Mucosa of descending colon (tissue), 3 donors: ENCODE results near the gene DNAJC16. TPM values are rescaled to one million over a fixed set of nuclear protein-coding genes. Genes with fewer than 3 reads are reported as not detected.
A peak's percentile ranks its signal among the peaks of the same experiment; 100 is the strongest.

Source experiments
- ATAC-seq: fragments of 200-7000 bp; cut with Tn5 transposase; one replicate; pipeline ENCODE4 v1.9.1; 2020; ENCODE audit warnings: mild to moderate bottlenecking, moderate library complexity
- DNase-seq, 3 donors: peaks; one replicate each; pipeline ENCODE4 v3.0.0-alpha.2; 2020
- H3K36me3 ChIP-seq: fragments of 200-600 bp; one replicate; pipeline ENCODE4 v1.8.0; 2021; ENCODE audit warnings: low read depth, mild to moderate bottlenecking
- H3K4me1 ChIP-seq: fragments of 200-600 bp; one replicate; pipeline ENCODE4 v1.8.0; 2021; ENCODE audit warnings: low read depth, mild to moderate bottlenecking
- H3K4me3 ChIP-seq: fragments of 200-600 bp; one replicate; pipeline ENCODE4 v1.8.0; 2021; ENCODE audit warnings: mild to moderate bottlenecking
- H3K9me3 ChIP-seq: fragments of 200-600 bp; one replicate; pipeline ENCODE4 v1.8.0; 2021; ENCODE audit warnings: mild to moderate bottlenecking
- intact Hi-C, 2 donors: fragments of 100-400 bp; cut with DNase I in 1 of 2; cut with micrococcal nuclease in 1 of 2; formaldehyde crosslinking; loops; one replicate each; pipeline versions ENCODE4 v1.11.0 to v1.11.1; 2022; cut with DNase I, micrococcal nuclease
- total RNA-seq, 3 donors: library from RNA; stranded (reverse); fragmentation: NEBNext Ultra II Directional in 2 of 3; extraction: Animal tissue kit (Norgen Biotek cat#: 25700) in 2 of 3; gene quantifications; one replicate each; pipeline versions ENCODE4 v1.2.1 to v1.2.4, GENCODE V29; 2021 to 2023
- TF ChIP-seq, protein P1 (sequence below): fragments of 200-600 bp; IDR thresholded peaks from one replicate; pipeline ENCODE4 v1.8.0; 2022; ENCODE audit warnings: antibody characterized with exemption, mild to moderate bottlenecking
- donor health status: DM: no; HTN: no; CAD: no; lungs with moderate emphysema.
- donor health status: DM: no; HTN: no; CAD: no.
- donor health status: DM: no; HTN: yes; CAD: no.

DNAJC16 gene
- total RNA-seq, 3 donors from 2014 or later = 23.7 to 27.7 (median 23.8) TPM

DNA sequence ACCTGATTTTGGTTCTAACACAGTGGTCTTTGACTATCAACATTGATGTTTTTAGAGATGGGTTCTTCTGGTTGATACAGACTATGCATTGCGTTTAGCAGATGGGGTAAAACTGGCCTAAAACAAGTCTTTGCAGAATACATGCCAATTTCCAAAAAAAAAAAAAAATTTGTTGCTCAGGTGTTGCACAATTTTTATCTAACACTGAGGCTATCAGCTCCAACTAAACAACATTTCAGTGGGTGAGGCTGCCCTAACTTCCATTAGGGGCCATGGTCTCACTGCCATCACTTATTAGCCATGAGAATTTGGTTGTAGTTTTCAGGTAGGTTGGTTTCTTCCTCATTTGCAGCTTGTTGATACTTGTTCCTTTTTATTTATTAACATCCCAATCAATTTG lies 44.2 kb downstream of the DNAJC16 start:
- intact Hi-C loops = no loop called here
- Histone ChIP-seq H3K9me3 (no peaks in the 10 kb centered on the region), H3K4me3 (no peak overlapping the region), H3K4me1 (no peaks in the 10 kb centered on the region), H3K36me3 (no peaks in the 10 kb centered on the region)
- no peak for ATAC-seq
- TF ChIP-seq, protein P1, sequence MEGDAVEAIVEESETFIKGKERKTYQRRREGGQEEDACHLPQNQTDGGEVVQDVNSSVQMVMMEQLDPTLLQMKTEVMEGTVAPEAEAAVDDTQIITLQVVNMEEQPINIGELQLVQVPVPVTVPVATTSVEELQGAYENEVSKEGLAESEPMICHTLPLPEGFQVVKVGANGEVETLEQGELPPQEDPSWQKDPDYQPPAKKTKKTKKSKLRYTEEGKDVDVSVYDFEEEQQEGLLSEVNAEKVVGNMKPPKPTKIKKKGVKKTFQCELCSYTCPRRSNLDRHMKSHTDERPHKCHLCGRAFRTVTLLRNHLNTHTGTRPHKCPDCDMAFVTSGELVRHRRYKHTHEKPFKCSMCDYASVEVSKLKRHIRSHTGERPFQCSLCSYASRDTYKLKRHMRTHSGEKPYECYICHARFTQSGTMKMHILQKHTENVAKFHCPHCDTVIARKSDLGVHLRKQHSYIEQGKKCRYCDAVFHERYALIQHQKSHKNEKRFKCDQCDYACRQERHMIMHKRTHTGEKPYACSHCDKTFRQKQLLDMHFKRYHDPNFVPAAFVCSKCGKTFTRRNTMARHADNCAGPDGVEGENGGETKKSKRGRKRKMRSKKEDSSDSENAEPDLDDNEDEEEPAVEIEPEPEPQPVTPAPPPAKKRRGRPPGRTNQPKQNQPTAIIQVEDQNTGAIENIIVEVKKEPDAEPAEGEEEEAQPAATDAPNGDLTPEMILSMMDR = no peak
- no peak for DNase-seq

DNA sequence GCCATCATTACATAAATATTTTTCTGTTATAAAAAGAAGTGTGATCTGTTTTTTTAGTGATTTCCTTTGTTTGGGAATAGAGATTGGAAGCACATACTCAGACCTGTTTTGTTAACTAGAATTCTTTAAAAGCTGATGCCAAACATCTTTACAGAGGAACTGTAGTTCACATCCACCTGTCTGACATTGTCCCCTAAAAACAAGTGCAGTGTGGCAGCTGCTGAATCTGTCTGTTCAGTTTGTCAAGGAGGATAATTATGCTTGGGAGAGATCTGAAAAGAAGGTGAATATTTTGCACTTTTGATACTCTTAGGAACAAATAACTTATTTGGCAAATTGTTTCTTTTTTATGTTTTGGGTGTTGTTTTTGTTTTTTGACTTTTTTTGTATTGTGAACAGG lies 44.6 kb downstream of the DNAJC16 start:
- Histone ChIP-seq H3K36me3 (no peaks in the 10 kb centered on the region), H3K9me3 (no peaks in the 10 kb centered on the region), H3K4me1 (no peaks in the 10 kb centered on the region), H3K4me3 (no peak overlapping the region)
- TF ChIP-seq, protein P1 = no peak
- no peak for ATAC-seq
- DNase-seq = no peak
- intact Hi-C loops = no loop called here

DNA sequence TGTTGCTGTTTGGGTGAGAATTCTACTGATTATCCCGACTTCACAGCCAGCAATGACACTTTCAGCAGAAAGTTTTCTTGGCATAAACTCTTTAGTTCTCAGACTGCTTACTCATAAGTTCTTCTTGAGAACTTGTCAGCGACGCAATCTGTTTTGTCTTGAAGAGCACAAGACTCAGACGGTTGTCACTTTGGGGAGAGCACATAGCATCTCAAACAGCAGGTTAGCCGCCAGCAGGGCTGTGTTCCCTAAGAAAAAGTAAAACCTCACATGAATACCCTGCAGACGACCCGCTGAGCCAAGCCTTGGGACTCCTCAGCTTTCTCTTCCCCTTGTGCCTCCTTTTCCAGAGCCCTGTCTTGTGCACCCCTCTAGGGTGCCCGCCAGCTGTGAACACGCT lies 46.8 kb downstream of the DNAJC16 start:
- Histone ChIP-seq H3K4me3 (no peak overlapping the region), H3K4me1 (no peaks in the 10 kb centered on the region), H3K36me3 (no peaks in the 10 kb centered on the region), H3K9me3 (no peaks in the 10 kb centered on the region)
- TF ChIP-seq, protein P1 = no peak
- intact Hi-C loops = no loop called here
- no peak for DNase-seq
- ATAC-seq = no peak

DNA sequence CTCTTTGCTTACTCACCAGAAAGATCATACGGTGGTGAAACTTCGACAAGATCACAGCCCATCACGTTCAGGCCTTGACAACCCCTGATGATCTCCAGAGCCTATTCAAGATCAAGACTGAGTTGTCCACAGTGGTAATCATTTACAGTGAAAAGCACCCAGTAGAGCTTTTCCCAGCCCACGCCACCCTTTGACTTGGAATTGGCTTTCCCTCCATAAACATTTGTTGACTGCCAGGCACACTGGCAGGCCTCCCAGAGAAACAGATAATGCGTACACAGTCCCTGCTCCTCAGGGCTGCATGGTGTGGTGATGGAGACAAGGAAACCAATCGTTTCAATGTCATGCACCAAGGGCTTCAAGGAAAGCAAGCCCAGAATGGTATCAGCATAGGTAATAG lies 48.1 kb downstream of the DNAJC16 start:
- H3K9me3 ChIP-seq = no peaks in the 10 kb centered on the region
- ATAC-seq (peak; percentile 27), DNase-seq (peak in 1 of 3 donors; percentile 22)

DNA sequence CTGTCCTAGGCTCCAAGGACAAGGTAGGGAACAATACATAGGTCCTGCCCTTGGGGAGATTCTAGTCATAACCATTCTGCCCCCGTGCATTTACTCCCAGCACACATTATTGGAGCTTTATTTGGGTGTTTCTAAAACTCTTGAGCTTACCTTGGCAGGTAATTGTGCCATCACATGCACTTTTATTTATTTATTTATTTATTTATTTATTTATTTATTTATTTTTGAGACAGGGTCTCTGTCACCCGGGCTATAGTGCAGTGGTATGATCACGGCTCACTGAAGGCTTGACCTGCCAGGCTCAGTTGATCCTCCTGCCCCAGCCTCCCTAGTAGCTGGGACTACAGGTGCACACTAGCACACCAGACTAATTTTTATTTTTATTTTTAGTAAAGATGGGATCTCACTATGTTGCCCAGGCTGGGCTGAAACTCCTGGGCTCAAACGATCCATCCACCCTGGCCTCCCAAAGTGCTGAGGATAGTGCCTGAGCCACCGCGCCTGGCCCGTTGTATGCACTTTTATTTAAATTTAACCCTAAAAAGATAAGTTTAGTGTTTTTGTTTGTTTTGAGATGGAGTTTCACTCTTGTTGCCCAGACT lies 49.0 kb downstream of the DNAJC16 start:
- Histone ChIP-seq H3K4me3 (no peak overlapping the region), H3K9me3 (no peaks in the 10 kb centered on the region), H3K36me3 (no peaks in the 10 kb centered on the region), H3K4me1 (peaks cover 5% of the 10 kb centered on the region)
- TF ChIP-seq, protein P1 = no peak
- ATAC-seq = no peak
- intact Hi-C loops = no loop called here
- DNase-seq = no peak

More for the DNA sequence above, 48.1 kb downstream of the DNAJC16 start:
- Histone ChIP-seq H3K36me3 (no peaks in the 10 kb centered on the region), H3K4me3 (no peak overlapping the region), H3K4me1 (peaks cover 5% of the 10 kb centered on the region)
- intact Hi-C loops = no loop called here
- TF ChIP-seq, protein P1 = no peak

DNA sequence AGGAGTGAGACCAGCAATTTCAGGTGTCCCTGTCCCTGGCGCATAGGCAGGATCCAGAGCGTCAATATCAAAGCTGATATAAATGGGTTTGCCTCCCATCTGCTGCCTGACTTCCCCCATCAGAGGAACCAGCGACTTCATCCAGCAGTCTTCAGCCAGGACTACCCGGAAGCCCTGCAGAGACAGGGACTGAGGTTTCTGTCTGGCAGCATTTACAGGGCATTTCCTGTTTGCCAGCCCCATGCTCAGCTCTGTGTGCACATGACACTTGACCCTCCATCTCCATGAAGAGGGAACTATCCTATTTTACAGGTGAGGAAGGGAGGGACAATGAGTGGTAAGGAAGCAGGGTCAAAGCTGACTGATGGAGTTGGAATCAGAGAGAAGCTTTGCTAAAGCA lies 51.0 kb downstream of the DNAJC16 start:
- H3K4me1 ChIP-seq = peaks cover 5% of the 10 kb centered on the region
- no peak for DNase-seq
- intact Hi-C loops = no loop called here

More for the DNA sequence above, 51.0 kb downstream of the DNAJC16 start:
- no peak for ATAC-seq
- Histone ChIP-seq H3K36me3 (no peaks in the 10 kb centered on the region), H3K9me3 (no peaks in the 10 kb centered on the region), H3K4me3 (no peak overlapping the region)
- TF ChIP-seq, protein P1 = no peak
